HCT116 (cell line): Measurements from ENCODE around the gene SLC40A1. TPM values are rescaled to one million over a fixed set of nuclear protein-coding genes. Genes with fewer than 3 reads are reported as not detected.

Experiments used
- ATAC-seq: fragments of 200-7000 bp; cut with Tn5 transposase; 2 replicates; pipeline ENCODE4 v1.9.1; 2020; ENCODE audit warnings: mild to moderate bottlenecking, moderate library complexity
- BruUV-seq: library from RNA; stranded (reverse); fragments of 400-500 nt; replicated peaks from 2 replicates; lab custom pipeline; 2021; lab: Mats Ljungman, UMichigan
- CTCF ChIA-PET: fragments of 300-600 bp; sonication (Branson Sonifier 250); formaldehyde crosslinking; loops from one replicate; lab custom pipeline; 2021; ENCODE audit warnings: antibody characterized with exemption; lab: Charles Lee
- POLR2A ChIA-PET: fragments of 300-600, 350-600 bp; sonication (Branson Sonifier 250); formaldehyde crosslinking; loops from one replicate; lab custom pipeline; 2021; ENCODE audit warnings: antibody characterized with exemption; lab: Charles Lee
- RAD21 ChIA-PET, 2 experiments: fragments of 300-600 bp; sonication (Branson Sonifier 250); formaldehyde crosslinking; loops; one replicate each; lab custom pipeline; 2023; ENCODE audit warnings: low total read pairs in 2 of 2; ENCODE audit not compliant: uncharacterized antibody in 2 of 2, unreplicated experiment in 2 of 2, low non-redundant PET in 1 of 2; lab: Charles Lee
- DNase-seq: peaks from one replicate; pipeline ENCODE4 v3.0.0-alpha.2; 2010; ENCODE audit warnings: low read depth, low spot score
- H2AFZ ChIP-seq: fragments of 200-600 bp; shearing (Covaris generic), sonication (generic); 2 replicates; pipeline ENCODE4 v1.6.1; 2017; ENCODE audit warnings: low read depth, mixed run types, mixed read lengths, antibody characterized with exemption, low read length; ENCODE audit not compliant: poor library complexity, severe bottlenecking
- H3K27ac ChIP-seq: 2 replicates; pipeline ENCODE4 v1.5.1; 2012; ENCODE audit warnings: low read depth, low read length
- H3K27me3 ChIP-seq: fragments of 200-600 bp; sonication (generic); 2 replicates; pipeline ENCODE4 v1.6.1; 2016; ENCODE audit warnings: mixed run types, low read length, mixed read lengths; ENCODE audit not compliant: insufficient read depth
- H3K36me3 ChIP-seq, 2 experiments: fragments of 200-500 bp in 1 of 2; fragments of 200-600 bp in 1 of 2; sonication (Bioruptor generic) in 1 of 2; sonication (generic) in 1 of 2; 2 replicates each; pipeline versions ENCODE4 v1.5.1 to v1.6.1; 2014 to 2016; ENCODE audit warnings: low read length in 2 of 2, inconsistent platforms in 1 of 2, mixed read lengths in 1 of 2, mixed run types in 1 of 2; ENCODE audit not compliant: insufficient read depth in 2 of 2, control insufficient read depth in 1 of 2
- H3K4me1 ChIP-seq, 2 experiments: fragments of 200-600 bp in 1 of 2; sonication (generic) in 1 of 2; 2 replicates each; pipeline versions ENCODE4 v1.5.1 to v1.6.1; 2012 to 2017; ENCODE audit warnings: low read length in 2 of 2, inconsistent platforms in 1 of 2, mild to moderate bottlenecking in 1 of 2, mixed read lengths in 1 of 2, mixed run types in 1 of 2, moderate library complexity in 1 of 2; ENCODE audit not compliant: insufficient read depth in 2 of 2, control insufficient read depth in 1 of 2
- H3K4me2 ChIP-seq: fragments of 200-600 bp; sonication (generic); 2 replicates; pipeline ENCODE4 v1.6.1; 2017; ENCODE audit warnings: mixed run types, low read length, mixed read lengths
- H3K4me3 ChIP-seq, 2 experiments: fragments of 200-600 bp in 1 of 2; sonication (generic) in 1 of 2; replicated peaks in 1 of 2; 2 replicates each; pipeline ENCODE4 v1.5.1; 2011 to 2016; ENCODE audit warnings: low read length in 2 of 2, control low read depth in 1 of 2, low read depth in 1 of 2, mild to moderate bottlenecking in 1 of 2, mixed read lengths in 1 of 2, mixed run types in 1 of 2
- H3K79me2 ChIP-seq: fragments of 200-600 bp; sonication (generic); 2 replicates; pipeline ENCODE4 v1.6.1; 2017; ENCODE audit warnings: mild to moderate bottlenecking, mixed run types, low read length, moderate library complexity, mixed read lengths; ENCODE audit not compliant: insufficient read depth
- H3K9ac ChIP-seq: fragments of 200-600 bp; sonication (generic); 2 replicates; pipeline ENCODE4 v1.6.1; 2016; ENCODE audit warnings: low read length, mixed read lengths
- H3K9me2 ChIP-seq: fragments of 200-600 bp; sonication (generic), shearing (Covaris generic); 2 replicates; pipeline ENCODE4 v1.6.1; 2017; ENCODE audit warnings: mixed run types, mild to moderate bottlenecking, moderate library complexity; ENCODE audit not compliant: insufficient read depth
- H3K9me3 ChIP-seq, 2 experiments: fragments of 200-500 bp in 1 of 2; fragments of 200-600 bp in 1 of 2; sonication (Bioruptor generic) in 1 of 2; sonication (generic) in 1 of 2; 2 replicates each; pipeline ENCODE4 v1.6.1; 2014 to 2017; ENCODE audit warnings: low read length in 2 of 2, mixed read lengths in 2 of 2, inconsistent platforms in 1 of 2, low read depth in 1 of 2, mild to moderate bottlenecking in 1 of 2, mixed run types in 1 of 2, moderate library complexity in 1 of 2; ENCODE audit not compliant: control insufficient read depth in 1 of 2, insufficient read depth in 1 of 2
- H4K20me1 ChIP-seq: fragments of 200-600 bp; sonication (generic), shearing (Covaris generic); 2 replicates; pipeline ENCODE4 v1.6.1; 2017; ENCODE audit warnings: mixed run types, mild to moderate bottlenecking, moderate library complexity; ENCODE audit not compliant: insufficient read depth
- ATF3 ChIP-seq: IDR thresholded peaks from 2 replicates; pipeline ENCODE4 v1.6.1; 2012
- CEBPB ChIP-seq: IDR thresholded peaks from 2 replicates; pipeline ENCODE4 v1.6.1; 2012; ENCODE audit warnings: low read depth
- CTCF ChIP-seq, 3 experiments: fragments of 200-600 bp in 1 of 3; sonication (generic) in 1 of 3; IDR thresholded peaks in 2 of 3; conservative IDR thresholded peaks in 1 of 3; 2 replicates each; pipeline ENCODE4 v1.5.1; 2012 to 2017; ENCODE audit warnings: low read depth in 2 of 3, low read length in 2 of 3, antibody characterized with exemption in 1 of 3, borderline replicate concordance in 1 of 3, control low read depth in 1 of 3, mild to moderate bottlenecking in 1 of 3, mixed read lengths in 1 of 3, mixed run types in 1 of 3, moderate library complexity in 1 of 3; ENCODE audit not compliant: insufficient read depth in 1 of 3
- EGR1 ChIP-seq: IDR thresholded peaks from 2 replicates; pipeline ENCODE4 v1.6.1; 2012; ENCODE audit warnings: low read depth
- EZH2 ChIP-seq: fragments of 200-600 bp; sonication (generic); IDR thresholded peaks from 2 replicates; pipeline ENCODE4 v1.6.1; 2017; ENCODE audit warnings: antibody characterized with exemption, mixed run types
- FOSL1 ChIP-seq: IDR thresholded peaks from 2 replicates; pipeline ENCODE4 v1.6.1; 2012; ENCODE audit warnings: low read depth
- POLR2AphosphoS5 ChIP-seq: IDR thresholded peaks from 2 replicates; pipeline ENCODE4 v1.6.1; 2011; ENCODE audit warnings: mild to moderate bottlenecking, low read depth, low read length, moderate library complexity
- RAD21 ChIP-seq: IDR thresholded peaks from 2 replicates; pipeline ENCODE4 v1.6.1; 2012; ENCODE audit warnings: low read depth, mild to moderate bottlenecking
- ZFX ChIP-seq: fragments of 450-650 bp; IDR thresholded peaks from 2 replicates; pipeline ENCODE4 v1.6.1; 2017
- ZNF274 ChIP-seq: fragments of 200-500 bp; sonication (Bioruptor generic); IDR thresholded peaks from 2 replicates; pipeline ENCODE4 v1.6.1; 2014; ENCODE audit warnings: mild to moderate bottlenecking, low read depth, low read length, inconsistent platforms
- intact Hi-C: fragments of 100-400 bp; cut with micrococcal nuclease; formaldehyde crosslinking; loops from 2 replicates; pipeline ENCODE4 v1.10.0; 2022
- total RNA-seq: library from RNA; stranded (reverse); gene quantifications from one replicate; pipeline ENCODE4 v1.2.1, GENCODE V29; 2021; ENCODE audit not compliant: unreplicated experiment

SLC40A1 gene
- total RNA-seq, 1 experiment from 2014 or later = 1.5 TPM

- H3K36me3 ChIP-seq = no peaks in the 10 kb centered on the region
- H3K4me3 ChIP-seq = no peak overlapping the region
- H3K79me2 ChIP-seq = no peaks in the 10 kb centered on the region
- no TSS peak for BruUV-seq
- POLR2A ChIA-PET = no interaction called here
- CTCF ChIA-PET = no interaction called here
- no peaks in the 10 kb centered on the region for H3K9me3 ChIP-seq
- no peaks in the 10 kb centered on the region for H3K27me3 ChIP-seq
- H3K4me2 ChIP-seq = no peak overlapping the region
- no peak overlapping the region for H3K9ac ChIP-seq
- peak overlapping the region; percentile 52 for H2AFZ ChIP-seq
- no peak for DNase-seq
- no peak overlapping the region for H3K27ac ChIP-seq
- TF ChIP-seq RAD21 (no peak), EGR1 (no peak), CEBPB (no peak), ZFX (no peak), CTCF (IDR thresholded peaks at IDR 0.05 in 2 of 3, conservative IDR thresholded peaks at IDR 0.05 in 1 of 3; ENCODE audit: borderline replicate concordance in 1 of 3, insufficient read depth in 1 of 3, low read depth in 2 of 3, low read length in 2 of 3) (no peak), ZNF274 (no peak), ATF3 (no peak), EZH2 (no peak), POLR2AphosphoS5 (no peak), FOSL1 (no peak)
- H3K9me2 ChIP-seq = no peaks in the 10 kb centered on the region
- no peak for ATAC-seq
- H4K20me1 ChIP-seq = no peaks in the 10 kb centered on the region
- H3K4me1 ChIP-seq = peaks cover 0 to 2% of the 10 kb centered on the region in 2 experiments; a peak in 1 of 4 replicates
- intact Hi-C loops = no loop called here
- RAD21 ChIA-PET = no interaction called here
Measured at GRCh38 chr2:189552991-189553404, 27.6 kb downstream of the SLC40A1 start.
